ENCODE data around the gene PLXDC2. TPM values are rescaled to one million over a fixed set of nuclear protein-coding genes. Genes with fewer than 3 reads are reported as not detected.

Gene PLXDC2
- total RNA-seq, 1 donor from 2014 or later: 12.2 TPM

- intact Hi-C loops (cut with DNase I): no loop called here
- ATAC-seq (ENCODE audit: poor library complexity): peak; percentile 61
These were observed 136.2 kb downstream of the PLXDC2 start for GRCh38 chr10:19952224-19953010.

GRCh38 chr10:19954601-19955000 is 138.4 kb downstream of the PLXDC2 start:
- no peak for ATAC-seq (ENCODE audit: poor library complexity)
- no peak for DNase-seq
- intact Hi-C loops (cut with DNase I): no loop called here

More at GRCh38 chr10:19952224-19953010, 136.2 kb downstream of the PLXDC2 start:
- no peak for DNase-seq

- DNase-seq: no peak
- intact Hi-C loops (cut with DNase I): no loop called here
- no peak for ATAC-seq (ENCODE audit: poor library complexity)
These were observed 140.3 kb downstream of the PLXDC2 start for GRCh38 chr10:19956516-19957032.

DNA sequence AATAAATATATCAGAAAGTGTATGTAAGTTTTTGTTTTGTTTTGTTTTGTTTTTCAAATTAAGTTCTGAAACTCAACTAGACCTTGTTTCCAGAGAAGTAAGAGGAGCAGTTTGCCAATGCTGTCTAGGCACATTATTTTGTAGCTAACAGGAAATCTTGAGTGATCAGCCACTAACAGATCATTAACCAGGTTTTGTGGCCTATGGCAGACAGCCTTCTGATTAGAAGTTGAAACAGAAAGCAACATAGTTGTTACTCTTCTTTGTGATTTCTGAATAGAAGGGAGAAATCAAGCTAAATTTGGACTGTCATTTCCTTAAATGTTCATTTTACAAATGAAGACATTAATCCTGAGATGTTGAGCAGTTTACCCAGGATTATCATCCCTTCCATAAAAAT is 142.6 kb downstream of the PLXDC2 start:
- intact Hi-C loops (cut with DNase I): no loop called here
- ATAC-seq (ENCODE audit: poor library complexity) (no peak), DNase-seq (no peak)

DNA sequence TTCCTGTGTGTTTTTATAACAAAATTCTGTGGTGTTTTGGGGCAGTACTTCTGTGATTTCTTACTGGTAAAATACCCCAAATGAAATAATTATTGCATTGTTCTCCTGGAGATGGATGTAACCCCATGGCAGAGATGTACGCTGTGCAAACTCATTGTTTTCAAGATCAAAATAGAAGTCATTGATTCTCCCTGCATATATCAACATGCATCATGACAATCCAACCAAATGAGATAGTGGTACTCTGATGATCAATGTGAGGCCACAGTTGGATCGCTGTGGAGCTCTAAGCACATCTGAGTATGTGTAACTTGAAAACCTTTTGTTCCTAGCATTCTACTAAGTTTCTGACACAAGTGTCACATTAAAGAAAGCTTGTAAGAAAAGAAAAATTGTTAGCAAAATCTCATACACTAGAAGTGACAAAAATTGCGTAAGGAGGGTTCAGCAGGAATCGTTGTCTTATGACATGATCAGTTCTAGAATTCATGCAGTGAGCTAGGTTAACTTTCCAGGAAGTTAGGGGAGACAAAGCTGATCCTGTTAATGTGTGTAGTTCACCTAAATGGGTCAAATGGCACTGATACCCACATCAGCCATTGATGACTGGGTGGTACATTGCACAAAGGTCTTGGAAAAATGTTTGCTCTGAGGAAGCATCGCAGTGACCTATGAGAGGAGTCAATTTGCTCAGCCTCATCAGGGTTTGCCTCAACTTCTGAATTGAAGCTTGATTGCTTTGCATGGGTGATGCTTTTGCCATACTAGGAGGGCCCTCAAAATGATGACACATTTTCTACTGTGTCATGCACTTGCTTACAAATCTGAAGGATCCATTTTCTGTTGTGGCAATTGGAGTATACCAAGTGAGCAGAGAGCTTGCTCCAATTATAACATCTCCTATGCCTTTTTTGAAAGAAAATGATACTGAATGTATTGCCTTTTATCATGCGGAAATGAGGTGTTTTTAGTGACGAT is 145.1 kb downstream of the PLXDC2 start:
- DNase-seq (no peak), ATAC-seq (ENCODE audit: poor library complexity) (no peak)
- intact Hi-C loops (cut with DNase I): no loop called here

- no peak for ATAC-seq (ENCODE audit: poor library complexity)
- no peak for DNase-seq
- intact Hi-C loops (cut with DNase I): no loop called here
These were observed 148.4 kb downstream of the PLXDC2 start for GRCh38 chr10:19964625-19965024.

DNA sequence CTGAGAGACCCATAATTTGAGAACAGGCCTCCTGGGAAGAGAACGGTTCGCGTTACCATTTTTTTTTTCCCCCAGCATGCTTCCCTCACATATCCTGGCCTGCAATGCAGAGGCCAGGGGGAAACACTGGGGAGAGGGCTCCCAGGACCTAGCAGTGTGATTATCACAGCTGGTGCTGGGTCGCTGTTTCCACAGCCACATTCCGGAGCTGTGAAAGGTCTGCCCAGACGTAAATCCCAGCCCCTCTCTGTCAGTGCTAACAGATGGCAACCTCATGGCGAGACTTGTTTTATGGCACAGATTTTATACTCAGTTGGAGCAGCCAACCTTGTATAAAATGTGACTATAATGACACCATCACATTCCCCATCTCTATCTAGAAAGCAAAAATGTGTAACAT is 150.5 kb downstream of the PLXDC2 start:
- ATAC-seq (ENCODE audit: poor library complexity) (no peak), DNase-seq (no peak)
- intact Hi-C loops (cut with DNase I): no loop called here

- no peak for DNase-seq
- ATAC-seq (ENCODE audit: poor library complexity): no peak
- intact Hi-C loops (cut with DNase I): no loop called here
These were observed 151.7 kb downstream of the PLXDC2 start for GRCh38 chr10:19967981-19968380.

DNA sequence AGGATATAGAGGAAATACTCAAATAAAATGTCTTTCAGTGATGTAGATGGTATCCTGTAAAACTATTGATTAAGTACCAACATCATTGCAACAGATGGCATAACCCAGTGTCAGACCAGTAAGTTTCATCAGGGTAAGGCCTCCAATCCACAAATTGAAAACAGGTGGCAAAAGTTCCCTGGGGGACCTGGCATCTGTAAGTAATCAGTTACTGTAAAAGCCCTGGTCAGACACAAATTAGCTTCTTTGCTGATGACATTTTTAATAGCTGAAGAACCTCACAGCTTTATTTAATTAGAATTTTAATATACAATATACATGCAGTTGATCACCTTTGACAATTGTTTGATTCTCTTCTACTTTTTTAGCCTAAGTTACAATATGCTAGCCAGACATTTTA is 152.5 kb downstream of the PLXDC2 start:
- DNase-seq: no peak
- intact Hi-C loops (cut with DNase I): no loop called here
- no peak for ATAC-seq (ENCODE audit: poor library complexity)

DNA sequence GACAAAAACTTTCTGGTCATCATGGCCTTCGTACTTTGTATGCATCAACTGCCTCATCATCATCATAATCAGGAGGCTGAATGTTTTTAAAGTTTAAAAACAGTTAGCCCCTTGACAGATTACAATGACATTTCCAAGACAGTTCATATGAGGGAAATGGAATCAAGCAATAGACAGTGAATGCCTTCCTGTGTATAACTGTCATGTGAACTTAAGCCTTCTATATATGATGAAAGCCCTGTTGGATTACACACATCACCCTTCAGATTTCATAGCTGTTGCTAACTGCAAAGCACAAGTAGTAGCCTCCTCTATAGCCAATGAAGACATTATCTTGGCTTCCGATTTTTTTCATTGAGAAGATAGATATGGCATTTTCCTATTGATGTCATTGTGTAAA is 154.0 kb downstream of the PLXDC2 start:
- intact Hi-C loops (cut with DNase I): no loop called here
- ATAC-seq (ENCODE audit: poor library complexity): no peak
- no peak for DNase-seq

DNA sequence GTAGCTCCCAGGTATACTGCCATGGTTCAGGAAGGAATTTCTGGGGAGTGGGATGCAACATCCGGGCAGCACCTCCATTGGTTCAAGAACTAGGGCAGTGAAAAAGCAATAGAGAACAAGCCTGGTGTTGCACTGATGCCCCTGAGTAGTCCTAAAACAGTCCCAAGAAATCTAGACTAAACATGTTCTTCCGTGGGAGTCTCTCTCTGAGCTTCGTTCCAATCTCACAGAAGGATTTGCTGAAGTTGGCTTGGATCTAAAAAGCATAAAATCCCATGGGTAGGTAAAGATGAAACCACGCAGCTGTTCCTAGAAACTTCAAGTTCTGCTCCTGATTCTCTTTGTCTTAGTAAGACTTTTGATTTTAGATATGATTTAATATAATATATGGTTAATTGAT is 154.5 kb downstream of the PLXDC2 start:
- DNase-seq (no peak), ATAC-seq (ENCODE audit: poor library complexity) (peak; percentile 70)
- intact Hi-C loops (cut with DNase I): no loop called here

GRCh38 chr10:19971343-19972052 is 155.3 kb downstream of the PLXDC2 start:
- DNase-seq: no peak
- peak; percentile 12 for ATAC-seq (ENCODE audit: poor library complexity)
- intact Hi-C loops (cut with DNase I): no loop called here

GRCh38 chr10:19974138-19974537 is 157.9 kb downstream of the PLXDC2 start:
- intact Hi-C loops (cut with DNase I): no loop called here
- ATAC-seq (ENCODE audit: poor library complexity): no peak
- no peak for DNase-seq

- ATAC-seq (ENCODE audit: poor library complexity): no peak
- no peak for DNase-seq
- intact Hi-C loops (cut with DNase I): no loop called here
These were observed 158.3 kb downstream of the PLXDC2 start for GRCh38 chr10:19974554-19974953.

GRCh38 chr10:19977097-19977521 is 160.9 kb downstream of the PLXDC2 start:
- no peak for ATAC-seq (ENCODE audit: poor library complexity)
- intact Hi-C loops (cut with DNase I): no loop called here
- no peak for DNase-seq

DNA sequence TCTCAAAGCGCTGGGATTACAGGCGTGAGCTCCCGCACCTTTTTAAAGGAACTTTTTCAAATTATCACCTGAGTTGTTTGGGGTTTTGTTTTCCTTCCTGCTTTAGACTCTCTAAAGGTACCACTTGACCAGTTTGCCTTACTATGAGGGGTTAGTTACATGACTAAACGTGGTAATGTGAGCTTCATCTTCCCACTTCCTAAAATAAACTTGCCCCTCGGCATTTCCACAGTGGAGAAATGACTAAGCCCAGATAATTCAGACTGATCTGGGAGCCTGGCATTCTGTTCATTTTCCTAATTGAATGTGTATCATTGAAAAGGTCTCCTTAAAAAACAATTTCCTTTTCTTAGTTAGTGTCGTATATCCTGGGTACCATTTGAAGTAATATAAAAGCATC is 163.4 kb downstream of the PLXDC2 start:
- no peak for DNase-seq
- intact Hi-C loops (cut with DNase I): no loop called here
- ATAC-seq (ENCODE audit: poor library complexity): no peak

GRCh38 chr10:19983880-19984565 is 167.8 kb downstream of the PLXDC2 start:
- no peak for ATAC-seq (ENCODE audit: poor library complexity)
- intact Hi-C loops (cut with DNase I): no loop called here
- no peak for DNase-seq

DNA sequence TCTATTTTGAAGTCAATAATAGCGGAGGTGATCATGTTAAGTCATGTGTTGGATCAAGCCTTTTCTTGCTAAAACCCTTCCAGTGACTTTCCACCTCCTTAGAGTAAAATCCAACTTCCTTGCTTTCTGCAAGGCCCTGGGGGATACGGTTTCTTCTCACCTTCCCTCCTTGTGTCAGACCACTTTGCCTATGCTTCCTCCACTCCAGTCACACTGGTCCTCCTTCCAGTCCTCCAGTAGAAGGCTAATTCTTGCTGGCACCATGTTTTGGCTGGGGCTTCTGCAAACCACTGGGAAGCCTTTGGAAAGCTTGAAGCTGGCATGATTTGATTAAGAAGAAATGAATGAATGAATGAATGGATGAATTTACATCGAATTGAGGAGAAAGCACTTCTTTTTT is 169.5 kb downstream of the PLXDC2 start:
- intact Hi-C loops (cut with DNase I): no loop called here
- DNase-seq: no peak

More for the DNA sequence above, 169.5 kb downstream of the PLXDC2 start:
- no peak for ATAC-seq (ENCODE audit: poor library complexity)
